Activated naive CD4-positive, alpha-beta T cell treated with anti-CD3 and anti-CD28 coated beads, Interleukin-2, amount 10 ng/mL, durations not matched to agents 7 days and 5 days (primary cell): Measurements from ENCODE around the gene OBSCN.

Source experiments
- CTCF ChIA-PET: fragments of 350-600 bp; sonication (Branson Sonifier 250); formaldehyde crosslinking; loops from one replicate; lab custom pipeline; 2021; ENCODE audit warnings: antibody characterized with exemption; lab: Charles Lee
- DNase-seq: peaks from one replicate; pipeline ENCODE4 v3.0.0-alpha.2; 2020
- H3K27ac Mint-ChIP-seq: one replicate; pipeline ENCODE4 v1.8.0; 2021; ENCODE audit warnings: mild to moderate bottlenecking, moderate library complexity, mixed read lengths
- H3K27me3 Mint-ChIP-seq: one replicate; pipeline ENCODE4 v1.8.0; 2021; ENCODE audit warnings: mild to moderate bottlenecking, mixed read lengths
- H3K36me3 Mint-ChIP-seq: one replicate; pipeline ENCODE4 v1.8.0; 2021; ENCODE audit warnings: mixed read lengths
- H3K4me1 Mint-ChIP-seq: one replicate; pipeline ENCODE4 v1.8.0; 2021; ENCODE audit warnings: mixed read lengths
- H3K4me3 Mint-ChIP-seq: one replicate; pipeline ENCODE4 v1.8.0; 2021; ENCODE audit warnings: mild to moderate bottlenecking, moderate library complexity, mixed read lengths
- H3K9me3 Mint-ChIP-seq: one replicate; pipeline ENCODE4 v1.8.0; 2021; ENCODE audit warnings: mixed read lengths

OBSCN gene

DNA sequence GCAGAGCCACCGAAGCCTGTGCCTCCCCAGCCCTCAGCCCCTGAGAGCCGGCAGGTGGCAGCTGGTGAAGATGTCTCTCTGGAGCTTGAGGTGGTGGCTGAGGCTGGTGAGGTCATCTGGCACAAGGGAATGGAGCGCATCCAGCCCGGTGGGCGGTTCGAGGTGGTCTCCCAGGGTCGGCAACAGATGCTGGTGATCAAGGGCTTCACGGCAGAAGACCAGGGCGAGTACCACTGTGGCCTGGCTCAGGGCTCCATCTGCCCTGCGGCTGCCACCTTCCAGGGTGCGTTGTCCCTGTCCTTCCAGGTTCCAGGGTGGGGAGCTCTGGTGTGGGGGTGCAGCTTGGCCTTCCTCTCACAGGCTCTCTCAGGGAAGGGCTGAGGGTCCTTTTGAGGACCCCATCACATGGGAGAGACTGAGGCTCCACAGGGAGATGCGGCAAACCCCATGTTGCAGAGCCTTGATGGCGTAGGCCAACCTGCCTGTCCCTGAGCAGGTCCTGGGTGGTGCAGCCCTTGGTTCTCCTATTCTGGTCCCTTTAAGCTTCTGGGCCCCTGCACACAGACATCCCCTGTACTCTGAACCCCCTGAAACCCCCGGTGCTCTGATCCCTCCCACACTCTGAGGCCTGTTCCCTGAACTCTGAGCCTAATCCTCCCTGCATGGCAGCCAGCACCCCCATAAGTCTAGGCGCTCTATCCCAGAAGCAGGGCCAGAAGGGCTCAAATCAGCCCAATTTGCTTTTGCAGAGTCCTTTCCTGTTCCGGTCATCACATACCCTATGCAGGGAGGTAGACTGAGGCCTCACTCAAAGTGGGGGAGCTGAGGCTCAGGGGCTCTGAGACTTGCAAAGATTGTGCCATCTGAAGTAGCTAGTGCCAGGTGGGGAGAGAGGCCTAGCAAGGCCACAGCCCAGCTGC lies 110.3 kb downstream of the OBSCN start:
- peak; percentile 15 for DNase-seq
- CTCF ChIA-PET: no interaction called here
- H3K27ac Mint-ChIP-seq: no peak overlapping the region
- no peak overlapping the region for H3K4me3 Mint-ChIP-seq
- H3K9me3 Mint-ChIP-seq: peaks cover 1% of the 10 kb centered on the region
- no peaks in the 10 kb centered on the region for H3K4me1 Mint-ChIP-seq
- H3K36me3 Mint-ChIP-seq: no peaks in the 10 kb centered on the region
- no peaks in the 10 kb centered on the region for H3K27me3 Mint-ChIP-seq

DNA sequence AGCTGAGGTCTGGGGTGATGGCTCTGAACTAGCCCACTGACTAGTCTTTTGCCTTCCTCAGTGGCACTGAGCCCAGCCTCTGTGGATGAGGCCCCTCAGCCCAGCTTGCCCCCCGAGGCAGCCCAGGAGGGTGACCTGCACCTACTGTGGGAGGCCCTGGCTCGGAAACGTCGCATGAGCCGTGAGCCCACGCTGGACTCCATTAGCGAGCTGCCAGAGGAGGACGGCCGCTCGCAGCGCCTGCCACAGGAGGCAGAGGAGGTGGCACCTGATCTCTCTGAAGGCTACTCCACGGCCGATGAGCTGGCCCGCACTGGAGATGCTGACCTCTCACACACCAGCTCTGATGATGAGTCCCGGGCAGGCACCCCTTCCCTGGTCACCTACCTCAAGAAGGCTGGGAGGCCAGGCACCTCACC lies 111.0 kb downstream of the OBSCN start:
- Mint-ChIP-seq H3K4me1 (no peaks in the 10 kb centered on the region), H3K27ac (no peak overlapping the region), H3K27me3 (no peaks in the 10 kb centered on the region), H3K4me3 (no peak overlapping the region), H3K36me3 (no peaks in the 10 kb centered on the region), H3K9me3 (no peaks in the 10 kb centered on the region)
- CTCF ChIA-PET: no interaction called here
- DNase-seq: peak; percentile 13

DNA sequence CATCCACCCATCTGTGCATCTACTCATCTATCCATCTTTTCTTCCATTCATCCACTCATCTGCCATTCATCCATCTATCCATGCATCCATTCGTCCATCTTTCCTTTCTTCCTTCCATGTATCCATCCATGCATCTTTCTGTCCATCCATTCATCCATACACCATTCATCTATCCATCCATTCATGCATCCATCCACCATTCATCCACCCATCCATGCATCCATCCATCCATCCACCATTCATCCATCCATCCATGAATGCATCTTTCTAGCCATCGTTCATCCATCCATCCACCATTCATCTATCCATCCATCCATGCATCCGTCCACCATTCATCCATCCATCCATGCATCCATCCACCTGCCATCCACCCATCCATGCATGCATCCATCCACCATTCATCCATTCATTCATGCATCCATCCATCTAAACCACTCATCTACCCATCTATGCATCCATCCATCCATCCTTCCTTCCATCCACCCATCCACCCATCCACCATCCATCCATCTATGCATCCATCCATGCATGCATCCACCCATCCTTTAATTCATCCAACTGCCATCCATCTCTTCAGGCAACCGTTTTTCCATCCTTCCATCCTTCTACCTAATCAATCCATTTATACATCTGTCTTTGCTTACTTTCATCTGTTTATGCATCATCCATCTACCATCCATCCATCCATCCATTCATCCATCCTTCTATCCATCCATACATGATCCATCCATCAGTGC lies 111.7 kb downstream of the OBSCN start:
- H3K27ac Mint-ChIP-seq: no peak overlapping the region
- no peaks in the 10 kb centered on the region for H3K27me3 Mint-ChIP-seq
- H3K9me3 Mint-ChIP-seq: no peaks in the 10 kb centered on the region
- no peaks in the 10 kb centered on the region for H3K4me1 Mint-ChIP-seq
- DNase-seq: no peak
- CTCF ChIA-PET: no interaction called here
- H3K4me3 Mint-ChIP-seq: no peak overlapping the region
- no peaks in the 10 kb centered on the region for H3K36me3 Mint-ChIP-seq

DNA sequence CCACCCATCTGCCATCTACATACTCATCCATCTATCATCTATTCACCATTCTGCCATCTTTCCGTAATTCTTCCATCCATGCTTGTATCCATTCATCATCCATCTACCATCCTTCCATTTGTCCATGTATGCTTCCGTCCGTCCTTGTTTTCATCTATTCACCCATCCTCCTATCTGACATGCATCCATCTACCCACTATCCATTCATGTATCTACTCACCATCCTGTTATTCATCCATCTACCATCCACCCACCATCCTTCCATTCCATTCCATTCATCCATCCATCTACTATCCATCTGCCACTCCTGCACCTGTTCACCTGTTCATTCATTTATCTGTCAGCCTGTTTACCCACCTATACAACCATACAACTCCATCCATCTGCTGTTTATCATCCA lies 112.5 kb downstream of the OBSCN start:
- H3K4me3 Mint-ChIP-seq: no peak overlapping the region
- CTCF ChIA-PET: no interaction called here
- H3K9me3 Mint-ChIP-seq: peaks cover 1% of the 10 kb centered on the region
- no peaks in the 10 kb centered on the region for H3K27me3 Mint-ChIP-seq
- DNase-seq: no peak
- H3K27ac Mint-ChIP-seq: no peak overlapping the region
- H3K36me3 Mint-ChIP-seq: no peaks in the 10 kb centered on the region
- no peaks in the 10 kb centered on the region for H3K4me1 Mint-ChIP-seq

DNA sequence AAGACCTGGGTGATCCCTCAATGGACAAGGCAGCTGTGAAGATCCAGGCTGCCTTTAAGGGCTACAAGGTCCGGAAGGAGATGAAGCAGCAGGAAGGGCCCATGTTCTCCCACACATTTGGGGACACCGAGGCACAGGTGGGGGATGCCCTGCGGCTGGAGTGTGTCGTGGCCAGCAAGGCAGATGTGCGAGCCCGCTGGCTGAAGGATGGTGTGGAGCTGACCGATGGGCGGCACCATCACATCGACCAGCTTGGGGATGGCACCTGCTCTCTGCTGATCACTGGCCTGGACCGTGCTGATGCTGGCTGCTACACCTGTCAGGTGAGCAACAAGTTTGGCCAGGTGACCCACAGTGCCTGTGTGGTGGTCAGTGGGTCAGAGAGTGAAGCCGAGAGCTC lies 113.6 kb downstream of the OBSCN start:
- no peak overlapping the region for H3K27ac Mint-ChIP-seq
- CTCF ChIA-PET: no interaction called here
- H3K27me3 Mint-ChIP-seq: no peaks in the 10 kb centered on the region
- no peak overlapping the region for H3K4me3 Mint-ChIP-seq
- DNase-seq: no peak
- peaks cover 1% of the 10 kb centered on the region for H3K9me3 Mint-ChIP-seq
- no peaks in the 10 kb centered on the region for H3K4me1 Mint-ChIP-seq
- peaks cover 3% of the 10 kb centered on the region for H3K36me3 Mint-ChIP-seq

DNA sequence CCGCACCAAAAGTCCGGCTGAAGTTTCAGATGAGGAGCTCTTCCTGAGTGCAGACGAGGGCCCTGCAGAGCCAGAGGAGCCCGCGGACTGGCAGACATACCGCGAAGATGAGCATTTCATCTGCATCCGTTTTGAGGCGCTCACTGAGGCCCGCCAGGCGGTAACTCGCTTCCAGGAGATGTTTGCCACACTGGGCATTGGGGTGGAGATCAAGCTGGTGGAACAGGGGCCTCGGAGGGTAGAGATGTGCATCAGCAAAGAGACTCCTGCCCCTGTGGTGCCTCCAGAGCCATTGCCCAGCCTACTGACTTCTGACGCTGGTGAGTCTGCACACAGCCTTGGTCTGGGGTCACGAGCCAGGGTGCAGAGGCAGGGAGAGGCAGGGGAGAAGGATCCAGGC lies 114.1 kb downstream of the OBSCN start:
- H3K27ac Mint-ChIP-seq: no peak overlapping the region
- no peaks in the 10 kb centered on the region for H3K4me1 Mint-ChIP-seq
- no peak for DNase-seq
- H3K36me3 Mint-ChIP-seq: peaks cover 3% of the 10 kb centered on the region
- H3K27me3 Mint-ChIP-seq: no peaks in the 10 kb centered on the region
- no peak overlapping the region for H3K4me3 Mint-ChIP-seq
- CTCF ChIA-PET: no interaction called here
- peaks cover 1% of the 10 kb centered on the region for H3K9me3 Mint-ChIP-seq

DNA sequence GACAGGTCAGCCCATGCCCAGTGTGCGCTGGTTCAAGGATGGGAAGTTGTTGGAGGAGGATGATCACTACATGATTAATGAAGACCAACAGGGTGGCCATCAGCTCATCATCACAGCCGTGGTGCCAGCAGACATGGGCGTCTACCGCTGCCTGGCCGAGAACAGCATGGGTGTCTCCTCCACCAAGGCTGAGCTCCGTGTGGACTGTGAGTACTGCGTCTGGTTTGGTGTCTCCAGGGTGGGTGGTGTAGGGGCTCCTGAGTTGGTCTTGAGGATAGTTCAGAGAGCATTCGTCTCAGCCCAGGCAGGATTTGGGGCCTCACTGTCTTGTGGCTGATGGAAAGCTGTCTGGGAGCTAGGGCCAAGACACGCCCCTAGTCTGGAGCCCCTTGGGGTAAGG lies 115.6 kb downstream of the OBSCN start:
- Mint-ChIP-seq H3K4me3 (no peak overlapping the region), H3K9me3 (peaks cover 1% of the 10 kb centered on the region), H3K4me1 (no peaks in the 10 kb centered on the region), H3K36me3 (peaks cover 3% of the 10 kb centered on the region), H3K27me3 (no peaks in the 10 kb centered on the region), H3K27ac (no peak overlapping the region)
- peak; percentile 6 for DNase-seq
- CTCF ChIA-PET: no interaction called here

DNA sequence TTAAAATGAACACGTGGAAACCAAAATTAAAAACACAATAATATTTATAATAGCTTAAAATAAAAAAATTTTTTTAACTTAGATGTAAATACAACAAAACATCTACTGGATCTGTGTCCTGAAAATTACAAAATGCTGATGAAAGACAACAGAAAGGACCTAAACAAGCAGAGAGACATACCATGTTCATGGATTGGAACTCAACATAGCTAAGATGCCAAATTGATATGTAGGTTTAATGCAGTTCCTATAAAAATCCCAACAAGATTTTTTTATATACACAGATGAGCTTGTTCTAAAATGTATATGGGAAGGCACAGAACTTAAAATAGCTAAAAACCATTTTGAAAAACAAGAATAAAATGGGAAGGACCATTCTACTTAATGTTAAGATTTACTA lies 117.4 kb downstream of the OBSCN start:
- H3K9me3 Mint-ChIP-seq: peaks cover 1% of the 10 kb centered on the region
- peaks cover 3% of the 10 kb centered on the region for H3K36me3 Mint-ChIP-seq
- no peak overlapping the region for H3K27ac Mint-ChIP-seq
- CTCF ChIA-PET: no interaction called here
- H3K4me3 Mint-ChIP-seq: no peak overlapping the region
- H3K27me3 Mint-ChIP-seq: no peaks in the 10 kb centered on the region
- H3K4me1 Mint-ChIP-seq: no peaks in the 10 kb centered on the region
- no peak for DNase-seq

DNA sequence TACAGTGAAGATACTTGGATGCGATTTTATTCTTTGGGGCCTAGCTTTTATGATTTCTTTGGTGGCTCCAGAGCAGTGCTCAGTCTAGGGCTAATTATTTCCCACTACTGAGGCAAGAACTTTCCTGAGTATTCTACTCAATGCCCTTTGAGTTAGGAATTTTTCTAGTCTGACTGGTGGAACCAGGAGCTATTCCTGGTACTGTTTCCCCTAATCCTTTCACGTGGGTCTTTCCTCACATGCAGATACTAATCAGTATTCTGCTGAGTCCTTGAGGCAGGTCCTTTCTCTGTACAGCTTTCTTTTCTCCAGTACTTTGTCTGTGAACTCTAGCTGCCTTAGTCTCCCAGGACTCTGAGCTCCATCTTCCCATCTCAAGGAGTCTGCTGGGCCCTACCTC lies 122.0 kb downstream of the OBSCN start:
- peak; percentile 10 for DNase-seq
- CTCF ChIA-PET: interaction anchor here (0.5 kb wide), 1 partner anchor 149 kb away, joined by 3 read pairs; no protein-coding TSS in a partner anchor
- no peaks in the 10 kb centered on the region for H3K27me3 Mint-ChIP-seq
- H3K9me3 Mint-ChIP-seq: peaks cover 1% of the 10 kb centered on the region
- no peaks in the 10 kb centered on the region for H3K4me1 Mint-ChIP-seq
- H3K36me3 Mint-ChIP-seq: peaks cover 3% of the 10 kb centered on the region
- H3K4me3 Mint-ChIP-seq: no peak overlapping the region
- H3K27ac Mint-ChIP-seq: no peak overlapping the region

DNA sequence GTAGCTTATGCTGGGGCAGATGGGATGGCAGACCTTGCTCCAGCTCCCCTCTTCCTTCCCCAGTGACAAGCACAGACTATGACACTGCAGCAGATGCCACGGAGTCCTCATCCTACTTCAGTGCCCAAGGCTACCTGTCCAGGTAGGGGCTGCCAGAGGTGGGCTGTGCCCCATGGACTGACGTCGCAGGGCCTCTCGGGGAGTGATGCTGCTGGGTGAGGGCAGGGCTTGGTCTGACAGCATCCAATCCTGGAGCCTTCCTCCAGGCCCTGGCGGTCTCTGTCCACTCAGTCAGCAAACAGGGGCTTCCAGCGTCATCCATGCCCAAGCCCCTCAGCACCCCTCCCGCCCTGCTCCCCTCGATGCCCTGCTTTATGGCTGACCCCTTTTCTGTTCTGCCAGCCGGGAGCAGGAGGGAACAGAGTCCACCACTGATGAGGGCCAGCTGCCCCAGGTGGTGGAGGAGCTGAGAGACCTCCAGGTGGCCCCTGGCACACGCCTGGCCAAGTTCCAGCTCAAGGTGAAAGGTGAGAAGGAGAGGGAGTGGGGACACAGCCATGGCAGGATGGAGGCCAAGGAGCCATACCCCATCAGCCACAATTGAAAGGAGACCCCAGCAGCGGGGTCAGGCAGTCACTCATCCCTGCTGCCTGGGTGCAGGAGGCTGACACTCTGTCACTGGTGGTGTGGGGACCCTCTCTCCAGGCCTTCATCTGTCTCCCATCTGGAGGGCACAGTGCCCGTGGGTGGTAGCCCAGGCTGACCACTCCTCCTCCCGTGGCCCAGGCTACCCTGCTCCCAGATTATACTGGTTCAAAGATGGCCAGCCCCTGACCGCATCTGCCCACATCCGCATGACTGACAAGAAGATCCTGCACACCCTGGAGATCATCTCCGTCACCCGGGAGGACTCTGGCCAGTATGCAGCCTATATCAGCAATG lies 125.2 kb downstream of the OBSCN start:
- Mint-ChIP-seq H3K27ac (no peak overlapping the region), H3K4me3 (no peak overlapping the region), H3K36me3 (no peaks in the 10 kb centered on the region), H3K27me3 (no peaks in the 10 kb centered on the region), H3K9me3 (no peaks in the 10 kb centered on the region), H3K4me1 (no peaks in the 10 kb centered on the region)
- peak; percentile 20 for DNase-seq
- CTCF ChIA-PET: no interaction called here

DNA sequence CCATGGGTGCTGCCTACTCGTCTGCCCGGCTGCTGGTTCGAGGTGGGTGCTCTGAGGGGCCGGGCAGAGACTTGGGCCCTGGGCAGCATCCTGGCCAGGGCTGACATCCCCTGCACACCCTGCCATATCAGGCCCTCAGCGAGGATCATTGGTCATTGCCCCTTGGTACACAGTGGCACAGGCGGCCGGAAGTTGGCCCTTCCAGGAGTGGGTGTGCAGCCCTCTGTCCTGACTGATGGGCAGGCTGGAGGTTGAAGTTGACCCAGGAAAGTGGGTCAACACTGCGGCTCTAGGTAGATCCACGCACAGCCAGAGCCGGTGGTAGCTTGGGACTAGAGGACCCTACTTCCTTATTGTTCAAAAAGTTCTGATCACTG lies 125.9 kb downstream of the OBSCN start:
- H3K36me3 Mint-ChIP-seq: no peaks in the 10 kb centered on the region
- no peak overlapping the region for H3K27ac Mint-ChIP-seq
- CTCF ChIA-PET: no interaction called here
- no peak overlapping the region for H3K4me3 Mint-ChIP-seq
- H3K4me1 Mint-ChIP-seq: no peaks in the 10 kb centered on the region
- DNase-seq: peak; percentile 13
- no peaks in the 10 kb centered on the region for H3K9me3 Mint-ChIP-seq
- H3K27me3 Mint-ChIP-seq: no peaks in the 10 kb centered on the region

DNA sequence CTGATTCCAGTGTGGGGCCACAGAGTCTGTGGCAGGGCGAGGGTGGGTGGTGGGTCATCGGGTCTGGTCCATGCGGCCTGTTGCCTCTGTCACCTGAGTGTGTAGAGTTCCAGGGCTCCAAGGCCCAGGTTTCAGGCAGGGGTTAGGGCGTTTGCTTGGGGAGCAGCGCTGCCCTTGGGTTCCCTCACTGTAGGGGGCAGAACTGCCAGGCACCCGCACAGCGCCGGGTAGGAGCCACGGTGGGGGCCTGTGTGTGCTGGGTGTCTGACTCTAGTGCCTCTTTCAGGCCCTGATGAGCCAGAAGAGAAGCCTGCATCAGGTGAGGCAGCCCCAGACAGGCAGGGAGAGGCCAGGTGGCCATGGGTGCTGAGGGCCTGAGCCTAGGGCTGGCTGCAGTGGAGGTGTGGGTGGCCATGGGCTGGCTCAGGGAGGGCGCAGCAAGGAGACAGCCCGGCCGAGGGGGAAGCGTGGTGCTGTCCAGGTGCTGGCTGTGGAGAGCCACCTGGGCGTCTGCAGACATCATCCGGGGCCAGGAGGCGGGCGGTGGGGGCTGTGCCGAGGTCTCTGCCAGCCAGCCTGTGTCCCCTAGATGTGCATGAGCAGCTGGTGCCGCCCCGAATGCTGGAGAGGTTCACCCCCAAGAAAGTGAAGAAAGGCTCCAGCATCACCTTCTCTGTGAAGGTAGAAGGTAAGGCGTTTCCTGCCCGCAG lies 126.5 kb downstream of the OBSCN start:
- Mint-ChIP-seq H3K27me3 (no peaks in the 10 kb centered on the region), H3K9me3 (no peaks in the 10 kb centered on the region), H3K36me3 (no peaks in the 10 kb centered on the region), H3K4me3 (no peak overlapping the region), H3K27ac (no peak overlapping the region), H3K4me1 (peaks cover under 1% of the 10 kb centered on the region)
- peak; percentile 18 for DNase-seq
- CTCF ChIA-PET: no interaction called here

DNA sequence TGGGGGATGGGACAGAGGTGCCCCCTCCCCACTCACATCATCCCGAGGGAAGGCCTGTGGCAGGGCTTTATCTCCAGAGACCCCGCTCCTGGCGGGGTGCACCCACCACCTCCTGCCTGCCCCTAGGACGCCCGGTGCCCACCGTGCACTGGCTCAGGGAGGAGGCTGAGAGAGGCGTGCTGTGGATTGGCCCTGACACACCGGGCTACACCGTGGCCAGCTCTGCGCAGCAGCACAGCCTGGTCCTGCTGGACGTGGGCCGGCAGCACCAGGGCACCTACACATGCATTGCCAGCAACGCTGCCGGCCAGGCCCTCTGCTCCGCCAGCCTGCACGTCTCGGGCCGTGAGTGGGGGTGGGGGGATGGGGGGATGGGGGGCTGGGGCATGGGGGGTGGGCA lies 127.1 kb downstream of the OBSCN start:
- DNase-seq: peak; percentile 16
- Mint-ChIP-seq H3K36me3 (no peaks in the 10 kb centered on the region), H3K4me1 (peaks cover 7% of the 10 kb centered on the region), H3K9me3 (no peaks in the 10 kb centered on the region), H3K4me3 (no peak overlapping the region), H3K27ac (no peak overlapping the region), H3K27me3 (no peaks in the 10 kb centered on the region)
- CTCF ChIA-PET: no interaction called here
